ENCODE results near the gene MAB21L4.

DNA sequence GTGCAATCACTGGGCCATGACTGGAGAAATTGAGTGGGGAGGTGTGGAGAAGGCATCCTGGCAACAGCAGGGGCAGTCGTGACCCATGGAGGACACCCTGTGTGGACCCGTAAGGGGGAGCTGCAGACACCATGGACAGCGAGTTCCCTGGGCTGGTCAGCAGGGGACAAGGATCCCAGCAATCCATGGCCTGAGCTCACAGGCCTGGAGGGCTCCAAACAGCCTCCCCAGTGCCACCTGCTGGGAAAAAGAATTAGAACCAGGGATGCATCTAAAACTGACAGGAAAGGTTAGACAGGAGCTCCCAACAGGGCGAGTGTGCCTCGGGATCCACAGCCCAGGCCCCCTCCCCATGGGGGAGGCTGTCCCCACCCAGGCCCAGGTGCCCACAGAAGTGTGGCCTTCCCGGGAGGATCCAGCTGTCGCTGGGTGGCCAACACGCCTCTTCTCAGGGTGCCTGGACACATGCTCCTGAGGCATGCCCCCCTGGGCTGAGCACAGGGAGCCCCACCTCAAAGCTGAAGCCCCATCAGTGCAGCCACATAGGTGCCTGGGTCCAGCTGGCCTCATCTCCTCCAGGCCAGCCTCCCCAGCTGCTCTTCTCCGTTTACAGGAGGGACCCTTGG lies 55.4 kb downstream of the MAB21L4 start:
- TF ChIP-seq, protein P1, sequence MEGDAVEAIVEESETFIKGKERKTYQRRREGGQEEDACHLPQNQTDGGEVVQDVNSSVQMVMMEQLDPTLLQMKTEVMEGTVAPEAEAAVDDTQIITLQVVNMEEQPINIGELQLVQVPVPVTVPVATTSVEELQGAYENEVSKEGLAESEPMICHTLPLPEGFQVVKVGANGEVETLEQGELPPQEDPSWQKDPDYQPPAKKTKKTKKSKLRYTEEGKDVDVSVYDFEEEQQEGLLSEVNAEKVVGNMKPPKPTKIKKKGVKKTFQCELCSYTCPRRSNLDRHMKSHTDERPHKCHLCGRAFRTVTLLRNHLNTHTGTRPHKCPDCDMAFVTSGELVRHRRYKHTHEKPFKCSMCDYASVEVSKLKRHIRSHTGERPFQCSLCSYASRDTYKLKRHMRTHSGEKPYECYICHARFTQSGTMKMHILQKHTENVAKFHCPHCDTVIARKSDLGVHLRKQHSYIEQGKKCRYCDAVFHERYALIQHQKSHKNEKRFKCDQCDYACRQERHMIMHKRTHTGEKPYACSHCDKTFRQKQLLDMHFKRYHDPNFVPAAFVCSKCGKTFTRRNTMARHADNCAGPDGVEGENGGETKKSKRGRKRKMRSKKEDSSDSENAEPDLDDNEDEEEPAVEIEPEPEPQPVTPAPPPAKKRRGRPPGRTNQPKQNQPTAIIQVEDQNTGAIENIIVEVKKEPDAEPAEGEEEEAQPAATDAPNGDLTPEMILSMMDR (IDR thresholded peaks at IDR 0.05), result peak; percentile 16 to 54 (median 41)
- no peak for TF ChIP-seq POLR2A (IDR thresholded peaks at IDR 0.05)
- no peak for TF ChIP-seq EP300 (IDR thresholded peaks at IDR 0.05)
